GM21723 (cell line): ENCODE data around the gene MAP1S.
A peak's percentile ranks its signal among the peaks of the same experiment; 100 is the strongest.

Experiments
- ATAC-seq: cut with Tn5 transposase; IDR thresholded peaks from one replicate; pipeline ENCODE4 v1.9.1; 2021; ENCODE audit warnings: mild to moderate bottlenecking, moderate library complexity; ENCODE audit not compliant: unreplicated experiment

MAP1S gene

DNA sequence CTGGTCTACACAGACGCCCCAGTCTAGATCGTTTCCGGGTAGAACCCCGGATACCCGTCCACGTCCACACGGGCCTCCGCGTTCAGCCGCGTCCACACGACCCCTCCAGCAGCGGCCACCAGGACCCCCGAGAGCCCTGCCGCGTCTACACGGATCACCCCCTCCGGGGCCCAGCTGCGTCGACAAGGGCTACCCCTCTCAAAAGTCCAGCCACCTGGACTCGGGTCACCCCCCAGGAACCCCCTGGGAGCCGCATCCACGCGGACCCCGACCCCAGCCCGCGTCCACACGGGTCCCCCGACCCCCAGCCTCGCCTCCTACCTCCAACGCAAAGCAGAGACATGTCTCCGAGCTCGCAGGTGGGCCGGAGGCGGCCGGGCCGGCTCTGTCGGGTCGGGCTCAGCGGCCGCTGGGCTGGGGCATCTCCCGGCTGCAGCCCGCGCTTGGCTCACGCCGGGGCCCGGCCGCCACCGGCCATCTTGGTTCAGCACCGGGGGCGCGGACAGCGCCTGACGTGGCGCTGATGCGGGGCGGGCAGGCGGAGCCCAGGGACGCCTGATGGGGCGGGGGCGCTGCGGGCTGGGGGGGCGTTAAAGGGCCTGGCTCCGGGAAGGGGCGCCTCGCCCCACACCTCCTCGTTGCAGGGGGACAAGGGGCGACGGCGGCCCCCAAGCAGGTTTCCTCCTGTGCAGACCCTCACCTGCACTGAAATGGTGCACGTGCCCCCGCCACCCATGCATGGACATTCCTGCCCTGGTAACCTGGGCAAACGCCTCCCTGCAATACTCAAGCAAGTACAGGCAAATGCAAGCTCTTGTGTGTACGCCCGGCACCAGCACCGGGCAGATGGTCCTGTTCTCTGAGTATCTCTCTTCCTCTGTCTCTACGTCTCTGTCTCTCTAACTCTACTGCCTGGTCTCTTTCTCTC lies 31.2 kb upstream of the MAP1S start, which contains the start of gene UNC13A:
TSS of gene UNC13A (minus strand) at position 498 of the 928 bp plus-strand sequence. CDS start at position 343, 155 bp downstream.
- no peak for ATAC-seq

DNA sequence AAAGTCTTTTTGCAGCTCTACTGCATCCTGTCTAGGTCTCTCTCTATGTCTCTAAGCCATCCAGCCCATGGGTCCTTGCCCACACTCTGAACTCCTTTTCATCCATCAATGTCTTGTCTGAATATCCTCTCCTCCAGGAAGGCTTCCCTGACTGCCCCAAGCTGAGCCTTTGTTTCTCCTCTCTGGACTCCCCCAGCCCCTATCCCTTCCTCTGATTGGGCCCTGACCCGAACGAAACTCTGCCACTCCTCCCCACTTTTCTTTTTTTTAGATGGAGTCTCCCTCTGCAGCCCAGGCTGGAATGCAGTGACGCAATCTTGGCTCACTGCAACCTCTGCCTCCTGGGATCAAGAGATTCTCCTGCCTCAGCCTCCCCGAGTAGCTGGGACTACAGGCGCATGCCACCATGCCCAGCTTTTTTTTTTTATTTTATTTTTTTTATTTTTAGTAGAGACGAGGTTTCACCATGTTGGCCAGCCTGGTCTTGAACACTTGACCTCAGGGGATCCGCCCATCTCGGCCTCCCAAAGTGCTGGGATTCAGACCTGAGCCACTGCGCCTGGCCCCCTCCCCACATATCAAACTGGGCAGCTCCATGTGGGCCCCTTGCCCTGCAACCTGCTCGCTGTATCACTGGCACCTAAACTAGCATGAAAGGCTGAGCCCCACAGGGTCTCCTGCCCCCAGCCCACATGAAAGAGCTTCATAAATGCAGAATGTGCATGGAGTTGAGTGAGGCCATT lies 30.3 kb upstream of the MAP1S start:
- ATAC-seq = no peak

- no peak for ATAC-seq
Measured at GRCh38 chr19:17692566-17692965, 26.7 kb upstream of the MAP1S start.

DNA sequence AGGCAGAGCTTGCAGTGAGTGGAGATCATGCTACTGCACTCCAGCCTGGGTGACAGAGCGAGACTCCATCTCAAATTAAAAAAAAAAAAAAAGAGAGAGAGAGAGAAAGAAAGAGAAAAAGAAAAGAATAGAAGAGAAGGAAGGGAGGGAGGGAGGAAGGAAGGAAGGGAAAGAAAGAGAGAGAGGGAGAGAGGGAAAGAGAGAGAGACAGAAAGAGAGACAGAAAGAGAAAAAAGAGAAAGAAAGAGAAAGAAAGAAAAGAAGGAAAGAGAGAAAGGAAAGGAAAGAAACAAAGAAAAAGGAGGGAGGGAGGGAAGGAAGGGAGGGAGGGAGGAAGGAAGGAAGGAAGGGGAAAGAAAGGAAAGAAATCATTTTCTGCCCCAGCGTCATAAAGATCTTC lies 24.1 kb upstream of the MAP1S start:
- ATAC-seq = no peak

DNA sequence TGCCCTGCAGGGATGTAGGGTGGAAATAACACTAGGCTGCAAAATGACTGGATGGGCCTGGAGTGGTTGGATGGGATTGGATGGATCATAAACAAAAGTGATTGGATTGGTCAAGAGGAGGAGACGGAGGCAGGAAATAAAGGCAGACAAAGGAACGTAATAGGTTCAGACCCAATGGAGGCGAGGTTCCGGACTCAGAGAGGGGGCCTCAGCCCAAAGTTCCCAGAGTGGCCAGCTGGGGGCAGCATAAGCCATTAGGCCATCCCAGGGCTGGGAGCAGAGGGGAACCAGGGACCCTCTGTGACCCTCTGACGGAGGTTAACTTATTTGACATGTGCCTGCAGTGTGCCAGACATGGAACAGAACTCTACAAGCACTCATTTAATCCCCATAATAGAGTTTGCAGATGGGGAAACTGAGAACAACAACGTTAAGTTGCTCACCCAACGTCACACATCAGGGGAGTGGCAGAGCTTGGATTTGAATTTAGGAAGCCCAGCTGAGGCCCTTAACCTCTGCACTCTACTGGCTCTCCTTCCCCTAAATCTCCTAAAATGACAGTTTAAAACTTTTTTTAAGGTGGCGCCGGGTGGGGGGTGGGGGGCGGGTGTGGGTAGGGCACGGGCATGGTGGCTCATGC lies 15.3 kb upstream of the MAP1S start:
- no peak for ATAC-seq

- ATAC-seq = no peak
Measured at GRCh38 chr19:17706750-17707181, 12.5 kb upstream of the MAP1S start.

DNA sequence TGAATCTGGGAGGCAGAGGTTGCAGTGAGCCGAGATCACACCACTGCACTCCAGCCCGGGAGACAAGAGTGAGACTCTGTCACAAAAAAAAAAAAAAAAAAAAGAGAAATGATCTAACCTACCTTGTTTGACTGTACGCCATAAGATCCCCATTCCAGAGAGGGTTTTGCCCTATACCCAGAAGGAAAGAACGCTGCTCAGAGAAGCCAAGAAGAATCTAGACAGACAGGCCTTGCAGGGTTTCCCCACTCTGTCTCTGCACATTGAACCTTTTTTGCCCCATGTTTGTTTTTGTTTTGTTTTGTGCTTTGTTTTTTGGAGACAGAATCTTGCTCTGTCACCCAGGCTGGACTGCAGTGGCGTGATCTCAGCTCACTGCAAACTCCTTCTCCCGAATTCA lies 7.4 kb upstream of the MAP1S start:
- ATAC-seq = no peak

DNA sequence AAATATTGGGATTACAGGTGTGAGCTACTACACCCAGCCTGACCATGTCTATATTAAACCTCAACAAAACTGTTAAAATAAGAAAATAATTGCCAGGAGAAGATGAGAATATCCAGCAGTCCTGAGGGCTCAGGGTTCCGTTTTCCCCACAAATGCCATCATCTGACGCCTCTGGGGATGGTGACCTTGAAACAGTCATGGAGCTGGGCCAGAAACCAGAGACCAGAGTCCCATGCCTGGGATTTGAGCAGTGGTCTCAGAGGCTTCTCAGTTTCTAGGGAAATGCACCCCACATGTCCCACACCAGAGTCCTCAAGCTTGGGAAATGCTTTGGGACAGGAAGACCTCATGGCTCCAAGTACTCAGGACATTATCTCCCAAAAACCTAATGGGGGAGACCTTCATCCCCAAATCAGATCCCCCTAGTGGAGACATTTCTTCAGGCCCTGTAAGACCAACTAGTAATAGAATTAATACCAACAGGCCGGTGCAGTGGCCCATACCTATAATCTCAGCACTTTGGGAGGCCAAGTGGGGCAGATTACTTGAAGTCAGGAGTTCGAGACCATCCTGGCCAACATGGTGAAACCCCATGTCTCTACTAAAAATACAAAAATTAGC lies 2.9 kb upstream of the MAP1S start:
- ATAC-seq = no peak

DNA sequence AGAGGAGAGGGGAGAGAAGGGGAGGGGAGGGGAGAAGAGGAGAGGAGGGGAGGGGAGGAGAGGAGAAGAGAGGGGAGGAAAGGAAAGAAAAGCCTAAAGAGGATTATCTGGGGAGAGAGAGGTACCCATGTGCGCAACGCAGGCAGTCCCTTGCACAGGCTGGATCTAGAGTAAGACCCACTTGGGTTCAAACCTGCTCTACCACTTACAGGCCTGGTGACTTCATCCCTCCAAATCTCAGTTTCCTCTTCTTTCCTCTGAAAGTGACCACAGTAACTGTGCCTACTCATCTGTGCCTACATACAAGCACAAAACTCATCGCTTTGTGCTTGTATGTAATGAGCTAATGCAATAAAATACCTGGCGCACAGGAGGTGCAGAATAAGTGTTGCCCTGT lies 732 bp upstream of the MAP1S start:
- no peak for ATAC-seq

- ATAC-seq = peak; percentile 26
Measured at GRCh38 chr19:17719730-17720400, 585 bp downstream of the MAP1S start.

DNA sequence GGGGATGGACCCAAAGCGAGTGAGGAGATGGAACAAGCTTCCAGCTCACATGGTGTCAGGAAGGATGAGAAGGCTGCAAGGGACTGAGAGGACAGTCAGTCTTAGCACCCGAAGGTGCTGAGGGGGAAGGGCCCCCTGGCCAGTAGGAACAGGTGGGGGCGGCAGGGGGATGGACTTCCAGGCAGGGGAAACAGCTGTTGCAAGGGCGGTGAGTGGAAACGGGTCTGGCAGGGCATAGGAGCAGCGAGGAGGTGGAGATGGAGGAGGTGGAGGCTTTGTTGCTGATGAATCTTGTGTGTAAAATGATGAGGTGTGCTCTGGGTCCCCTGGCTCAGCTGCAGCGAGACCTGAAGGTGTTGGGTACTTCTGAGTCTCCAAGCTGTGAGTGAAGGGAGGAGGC lies 1.2 kb downstream of the MAP1S start:
- no peak for ATAC-seq

- no peak for ATAC-seq
Measured at GRCh38 chr19:17721111-17721628, 1.9 kb downstream of the MAP1S start.

DNA sequence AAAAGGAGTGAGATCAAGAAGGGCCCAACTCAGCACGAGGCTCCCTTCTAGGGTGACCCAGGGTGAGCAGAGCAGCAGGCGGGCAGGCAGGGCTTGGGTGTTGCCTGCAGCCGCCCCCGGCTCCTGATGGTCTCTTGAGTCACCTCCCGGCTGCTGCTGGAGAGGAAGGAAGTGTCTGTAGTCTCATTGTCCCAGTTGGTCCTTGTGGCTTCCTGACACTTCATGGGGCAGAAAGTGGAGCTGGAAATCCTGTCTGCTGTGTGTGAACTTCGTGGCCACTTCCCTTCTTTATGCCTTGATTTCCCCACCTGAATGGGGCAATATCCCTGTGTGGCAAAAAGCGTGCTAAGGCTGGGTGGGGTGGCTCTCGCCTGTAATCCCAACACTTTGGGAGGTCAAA lies 2.5 kb downstream of the MAP1S start:
- no peak for ATAC-seq

GRCh38 chr19:17722655-17723240 lies 3.5 kb downstream of the MAP1S start:
- ATAC-seq = no peak

GRCh38 chr19:17724655-17725054 lies 5.4 kb downstream of the MAP1S start:
- no peak for ATAC-seq

- no peak for ATAC-seq
Measured at GRCh38 chr19:17725422-17726078, 6.3 kb downstream of the MAP1S start.

- no peak for ATAC-seq
Measured at GRCh38 chr19:17726136-17726741, 7.0 kb downstream of the MAP1S start.

DNA sequence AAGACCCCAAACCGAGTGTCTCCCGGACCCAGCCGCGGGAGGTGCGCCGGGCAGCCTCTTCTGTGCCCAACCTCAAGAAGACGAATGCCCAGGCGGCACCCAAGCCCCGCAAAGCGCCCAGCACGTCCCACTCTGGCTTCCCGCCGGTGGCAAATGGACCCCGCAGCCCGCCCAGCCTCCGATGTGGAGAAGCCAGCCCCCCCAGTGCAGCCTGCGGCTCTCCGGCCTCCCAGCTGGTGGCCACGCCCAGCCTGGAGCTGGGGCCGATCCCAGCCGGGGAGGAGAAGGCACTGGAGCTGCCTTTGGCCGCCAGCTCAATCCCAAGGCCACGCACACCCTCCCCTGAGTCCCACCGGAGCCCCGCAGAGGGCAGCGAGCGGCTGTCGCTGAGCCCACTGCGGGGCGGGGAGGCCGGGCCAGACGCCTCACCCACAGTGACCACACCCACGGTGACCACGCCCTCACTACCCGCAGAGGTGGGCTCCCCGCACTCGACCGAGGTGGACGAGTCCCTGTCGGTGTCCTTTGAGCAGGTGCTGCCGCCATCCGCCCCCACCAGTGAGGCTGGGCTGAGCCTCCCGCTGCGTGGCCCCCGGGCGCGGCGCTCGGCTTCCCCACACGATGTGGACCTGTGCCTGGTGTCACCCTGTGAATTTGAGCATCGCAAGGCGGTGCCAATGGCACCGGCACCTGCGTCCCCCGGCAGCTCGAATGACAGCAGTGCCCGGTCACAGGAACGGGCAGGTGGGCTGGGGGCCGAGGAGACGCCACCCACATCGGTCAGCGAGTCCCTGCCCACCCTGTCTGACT lies 7.9 kb downstream of the MAP1S start:
- no peak for ATAC-seq
